Tibial nerve (tissue), 4 donors: Measurements from ENCODE around the gene BRPF3. TPM values are rescaled to one million over a fixed set of nuclear protein-coding genes. Genes with fewer than 3 reads are reported as not detected.

Experiments used
- DNase-seq, 2 donors: peaks; one replicate each; pipeline ENCODE4 v3.0.0-alpha.2; 2019; ENCODE audit warnings: low spot score in 2 of 2
- H3K27ac ChIP-seq, 4 donors: fragments of 200-600 bp; sonication (generic) in 3 of 4; one replicate each; pipeline ENCODE4 v1.5.1; 2017 to 2019; ENCODE audit warnings: mild to moderate bottlenecking in 1 of 4
- H3K27me3 ChIP-seq, 2 donors: fragments of 200-600 bp; sonication (generic) in 1 of 2; one replicate each; pipeline versions ENCODE4 v1.5.1 to v1.6.0; 2017 to 2019
- H3K36me3 ChIP-seq, 3 donors: fragments of 200-600 bp; sonication (generic); one replicate each; pipeline ENCODE4 v1.5.1; 2018 to 2019
- H3K4me1 ChIP-seq, 4 donors: fragments of 200-600 bp; sonication (generic) in 3 of 4; one replicate each; pipeline ENCODE4 v1.5.1; 2017 to 2019
- H3K4me3 ChIP-seq, 4 donors: fragments of 200-600 bp; sonication (generic) in 3 of 4; one replicate each; pipeline ENCODE4 v1.5.1; 2017 to 2019; ENCODE audit warnings: mild to moderate bottlenecking in 1 of 4, moderate library complexity in 1 of 4
- H3K9me3 ChIP-seq, 4 donors: fragments of 200-600 bp; sonication (generic) in 3 of 4; one replicate each; pipeline ENCODE4 v1.5.1; 2017 to 2019
- EP300 ChIP-seq, 2 donors: sonication (generic); formaldehyde crosslinking; IDR thresholded peaks; one replicate each; pipeline ENCODE4 v1.6.1; 2017; ENCODE audit warnings: antibody characterized with exemption in 2 of 2, mild to moderate bottlenecking in 1 of 2
- POLR2A ChIP-seq, 2 donors: fragments of 450-650 bp; IDR thresholded peaks; one replicate each; pipeline ENCODE4 v1.6.1; 2017; ENCODE audit warnings: antibody characterized with exemption in 2 of 2, mild to moderate bottlenecking in 2 of 2, moderate library complexity in 2 of 2
- WGBS, 2 donors: methylation state at CpG; one replicate each; pipeline ENCODE4 v1.1.5; 2018; 5-methylcytosine and 5-hydroxymethylcytosine counted together
- total RNA-seq, 4 donors: library from RNA; depleted of rRNA; stranded (reverse); fragments of >200 nt; gene quantifications; one replicate each; pipeline ENCODE4 v1.1.0, GENCODE V29; 2016
- TF ChIP-seq, protein P1 (sequence below), 5 experiments: fragments of 200-600 bp in 3 of 5; fragments of 450-650 bp in 2 of 5; sonication (generic) in 3 of 5; IDR thresholded peaks; one replicate each; pipeline ENCODE4 v1.5.1; 2016 to 2019; ENCODE audit warnings: antibody characterized with exemption in 5 of 5, mild to moderate bottlenecking in 3 of 5, moderate library complexity in 2 of 5

BRPF3 gene
- total RNA-seq, 4 donors from 2014 or later, result 18.4 to 32.7 (median 23.9) TPM

DNA sequence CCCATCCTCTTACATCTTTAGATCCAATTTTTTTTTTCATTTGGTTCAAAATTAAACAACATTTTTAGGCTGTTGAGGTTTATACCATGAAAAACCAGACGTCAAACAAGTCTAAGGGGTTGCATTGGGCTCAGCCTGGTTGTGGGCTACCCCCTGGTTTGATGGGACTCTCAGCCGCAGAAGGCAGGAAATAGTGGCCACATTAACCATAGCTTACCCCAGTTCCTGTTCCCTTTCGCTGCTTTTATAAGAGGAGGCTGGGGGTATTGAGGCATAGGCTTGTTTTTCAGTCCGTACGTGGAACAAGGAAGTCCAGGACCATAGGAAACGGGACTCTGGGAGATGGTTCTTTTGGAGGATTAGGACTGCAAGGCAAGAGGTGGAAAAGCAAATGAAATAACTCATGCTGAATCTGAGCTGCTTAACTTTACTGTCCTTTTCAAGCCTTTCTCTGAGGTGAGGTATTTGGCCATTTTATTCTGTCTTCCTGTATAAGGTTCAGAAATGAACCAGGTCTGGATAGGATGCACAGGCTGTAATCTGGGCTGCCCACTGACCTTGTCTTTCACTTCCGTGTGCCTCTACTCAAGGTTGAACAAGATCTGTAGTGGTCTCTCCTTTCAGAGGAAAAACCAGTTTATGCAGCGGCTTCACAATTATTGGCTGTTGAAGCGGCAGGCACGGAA is 7.7 kb downstream of the BRPF3 start:
- Histone ChIP-seq H3K36me3 (peaks cover 0 to 85% (median 0%) of the 10 kb centered on the region in 3 donors), H3K4me3 (no peak overlapping the region), H3K4me1 (peaks cover 0 to 44% (median 6%) of the 10 kb centered on the region in 4 donors), H3K27ac (no peak overlapping the region), H3K27me3 (no peaks in the 10 kb centered on the region), H3K9me3 (no peaks in the 10 kb centered on the region)
- no peak for DNase-seq
- TF ChIP-seq EP300 (IDR thresholded peaks at IDR 0.05) (no peak), POLR2A (IDR thresholded peaks at IDR 0.05) (no peak)
- TF ChIP-seq, protein P1, sequence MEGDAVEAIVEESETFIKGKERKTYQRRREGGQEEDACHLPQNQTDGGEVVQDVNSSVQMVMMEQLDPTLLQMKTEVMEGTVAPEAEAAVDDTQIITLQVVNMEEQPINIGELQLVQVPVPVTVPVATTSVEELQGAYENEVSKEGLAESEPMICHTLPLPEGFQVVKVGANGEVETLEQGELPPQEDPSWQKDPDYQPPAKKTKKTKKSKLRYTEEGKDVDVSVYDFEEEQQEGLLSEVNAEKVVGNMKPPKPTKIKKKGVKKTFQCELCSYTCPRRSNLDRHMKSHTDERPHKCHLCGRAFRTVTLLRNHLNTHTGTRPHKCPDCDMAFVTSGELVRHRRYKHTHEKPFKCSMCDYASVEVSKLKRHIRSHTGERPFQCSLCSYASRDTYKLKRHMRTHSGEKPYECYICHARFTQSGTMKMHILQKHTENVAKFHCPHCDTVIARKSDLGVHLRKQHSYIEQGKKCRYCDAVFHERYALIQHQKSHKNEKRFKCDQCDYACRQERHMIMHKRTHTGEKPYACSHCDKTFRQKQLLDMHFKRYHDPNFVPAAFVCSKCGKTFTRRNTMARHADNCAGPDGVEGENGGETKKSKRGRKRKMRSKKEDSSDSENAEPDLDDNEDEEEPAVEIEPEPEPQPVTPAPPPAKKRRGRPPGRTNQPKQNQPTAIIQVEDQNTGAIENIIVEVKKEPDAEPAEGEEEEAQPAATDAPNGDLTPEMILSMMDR (IDR thresholded peaks at IDR 0.05), result no peak
- 76 to 83% methylated on average over 10 of the region's 10 CpGs for WGBS, 2 donors

DNA sequence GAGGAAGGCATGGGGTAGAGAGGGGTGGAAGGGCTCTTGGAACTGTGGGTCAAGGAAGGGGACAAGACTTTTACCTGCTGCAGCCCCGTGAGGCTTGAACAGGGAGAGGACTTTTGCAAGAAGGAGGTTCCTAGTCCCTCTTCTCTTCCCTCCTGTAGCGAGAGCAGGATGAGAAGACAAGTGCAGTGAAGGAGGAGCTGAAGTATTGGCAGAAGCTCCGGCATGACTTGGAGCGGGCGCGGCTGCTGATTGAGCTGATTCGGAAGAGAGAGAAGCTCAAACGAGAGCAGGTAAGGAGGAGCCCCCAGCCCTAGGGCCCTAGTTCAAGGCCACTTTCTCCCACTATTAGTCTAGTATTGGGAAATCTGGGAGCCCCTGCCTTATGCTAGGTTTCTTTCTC is 10.6 kb downstream of the BRPF3 start:
- H3K27ac ChIP-seq, result no peak overlapping the region
- no peak overlapping the region for H3K4me3 ChIP-seq
- TF ChIP-seq POLR2A (IDR thresholded peaks at IDR 0.05) (no peak), EP300 (IDR thresholded peaks at IDR 0.05) (no peak)
- TF ChIP-seq, protein P1 (IDR thresholded peaks at IDR 0.05), result no peak
- 60 to 87% methylated on average over 8 of the region's 8 CpGs for WGBS, 2 donors
- peaks cover 0 to 89% (median 18%) of the 10 kb centered on the region in 3 donors for H3K36me3 ChIP-seq
- no peaks in the 10 kb centered on the region for H3K9me3 ChIP-seq
- H3K4me1 ChIP-seq, result peaks cover 0 to 26% (median 2%) of the 10 kb centered on the region in 4 donors
- DNase-seq, result no peak
- no peaks in the 10 kb centered on the region for H3K27me3 ChIP-seq

DNA sequence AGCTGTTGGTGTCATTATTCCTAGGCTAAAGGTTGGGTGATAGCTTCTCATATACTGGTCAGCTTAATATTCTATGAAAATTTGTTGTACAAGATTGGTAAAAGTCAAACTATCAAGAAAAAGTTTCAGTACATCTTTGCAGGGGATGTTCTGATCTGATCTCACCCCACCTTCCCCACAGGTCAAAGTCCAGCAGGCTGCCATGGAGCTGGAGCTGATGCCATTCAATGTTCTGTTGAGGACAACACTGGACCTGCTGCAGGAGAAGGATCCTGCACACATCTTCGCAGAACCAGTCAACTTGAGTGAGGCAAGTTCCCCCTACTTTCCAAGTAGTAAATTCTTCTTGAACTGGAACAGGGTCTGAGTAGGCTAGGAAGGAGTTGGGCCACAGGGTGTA is 13.1 kb downstream of the BRPF3 start:
- Histone ChIP-seq H3K4me3 (no peak overlapping the region), H3K4me1 (peaks cover 0 to 8% (median 0%) of the 10 kb centered on the region in 4 donors), H3K36me3 (peaks cover 0 to 89% (median 25%) of the 10 kb centered on the region in 3 donors), H3K27ac (no peak overlapping the region), H3K27me3 (no peaks in the 10 kb centered on the region), H3K9me3 (no peaks in the 10 kb centered on the region)
- no peak for DNase-seq
- TF ChIP-seq POLR2A (IDR thresholded peaks at IDR 0.05), result no peak
- TF ChIP-seq, protein P1 (IDR thresholded peaks at IDR 0.05), result no peak
- no peak for TF ChIP-seq EP300 (IDR thresholded peaks at IDR 0.05)
- WGBS, 2 donors, result 88 to 100% methylated on average over 1 of the region's 1 CpG

DNA sequence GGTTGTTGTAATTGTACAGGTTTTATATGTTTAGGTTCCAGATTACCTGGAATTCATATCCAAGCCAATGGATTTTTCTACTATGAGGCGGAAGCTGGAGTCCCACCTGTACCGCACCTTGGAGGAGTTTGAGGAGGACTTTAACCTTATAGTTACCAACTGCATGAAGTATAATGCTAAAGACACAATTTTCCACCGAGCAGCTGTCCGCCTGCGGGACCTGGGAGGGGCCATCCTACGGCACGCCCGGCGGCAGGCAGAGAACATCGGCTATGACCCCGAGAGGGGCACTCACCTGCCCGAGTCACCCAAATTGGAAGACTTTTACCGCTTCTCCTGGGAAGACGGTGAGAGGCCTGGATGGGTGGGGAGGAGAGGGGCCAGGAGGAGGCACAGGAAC is 13.6 kb downstream of the BRPF3 start:
- TF ChIP-seq, protein P1 (IDR thresholded peaks at IDR 0.05), result no peak
- TF ChIP-seq EP300 (IDR thresholded peaks at IDR 0.05) (no peak), POLR2A (IDR thresholded peaks at IDR 0.05) (no peak)
- Histone ChIP-seq H3K27me3 (no peaks in the 10 kb centered on the region), H3K36me3 (peaks cover 0 to 89% (median 26%) of the 10 kb centered on the region in 3 donors), H3K27ac (no peak overlapping the region), H3K4me3 (no peak overlapping the region), H3K4me1 (peaks cover 0 to 6% (median 0%) of the 10 kb centered on the region in 4 donors), H3K9me3 (no peaks in the 10 kb centered on the region)
- DNase-seq, result no peak
- 91 to 98% methylated on average over 14 of the region's 14 CpGs for WGBS, 2 donors

DNA sequence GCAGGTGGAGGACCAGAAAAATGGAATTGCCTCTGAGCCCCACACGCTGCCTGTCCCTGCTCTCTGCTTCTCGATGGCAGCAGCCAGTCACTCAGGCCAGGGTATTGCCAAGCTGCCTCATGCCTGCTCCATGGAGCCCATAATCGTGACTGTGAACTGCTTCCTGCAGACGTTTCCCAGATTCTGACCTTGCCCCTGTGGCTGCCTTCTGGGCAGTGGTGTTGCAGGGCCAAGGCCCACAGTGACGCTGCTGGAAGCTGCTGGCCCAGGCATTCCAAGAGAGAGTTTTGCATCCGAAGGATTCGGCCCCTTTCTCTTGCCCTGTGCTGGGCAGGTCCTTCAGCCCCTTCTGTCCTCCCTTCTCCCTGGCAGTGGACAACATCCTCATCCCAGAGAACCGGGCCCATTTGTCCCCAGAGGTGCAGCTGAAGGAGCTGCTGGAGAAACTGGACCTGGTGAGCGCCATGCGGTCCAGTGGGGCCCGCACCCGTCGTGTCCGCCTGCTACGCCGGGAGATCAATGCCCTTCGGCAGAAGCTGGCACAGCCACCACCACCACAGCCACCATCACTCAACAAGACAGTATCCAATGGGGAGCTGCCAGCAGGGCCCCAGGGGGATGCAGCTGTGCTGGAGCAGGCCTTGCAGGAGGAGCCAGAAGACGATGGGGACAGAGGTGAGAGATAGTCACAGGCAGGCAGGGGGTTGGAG is 14.5 kb downstream of the BRPF3 start:
- no peak overlapping the region for H3K27ac ChIP-seq
- H3K9me3 ChIP-seq, result no peaks in the 10 kb centered on the region
- no peak overlapping the region for H3K4me3 ChIP-seq
- WGBS, 2 donors, result 77 to 86% methylated on average over 15 to 17 of the region's 18 CpGs
- no peaks in the 10 kb centered on the region for H3K27me3 ChIP-seq
- H3K36me3 ChIP-seq, result peaks cover 0 to 92% (median 31%) of the 10 kb centered on the region in 3 donors
- TF ChIP-seq POLR2A (IDR thresholded peaks at IDR 0.05), result no peak
- TF ChIP-seq, protein P1 (IDR thresholded peaks at IDR 0.05), result no peak
- TF ChIP-seq EP300 (IDR thresholded peaks at IDR 0.05), result no peak
- peaks cover 0 to 6% (median 0%) of the 10 kb centered on the region in 4 donors for H3K4me1 ChIP-seq
- DNase-seq, result no peak
